ENCODE measurements around the gene NRG2.

Gene NRG2

DNA sequence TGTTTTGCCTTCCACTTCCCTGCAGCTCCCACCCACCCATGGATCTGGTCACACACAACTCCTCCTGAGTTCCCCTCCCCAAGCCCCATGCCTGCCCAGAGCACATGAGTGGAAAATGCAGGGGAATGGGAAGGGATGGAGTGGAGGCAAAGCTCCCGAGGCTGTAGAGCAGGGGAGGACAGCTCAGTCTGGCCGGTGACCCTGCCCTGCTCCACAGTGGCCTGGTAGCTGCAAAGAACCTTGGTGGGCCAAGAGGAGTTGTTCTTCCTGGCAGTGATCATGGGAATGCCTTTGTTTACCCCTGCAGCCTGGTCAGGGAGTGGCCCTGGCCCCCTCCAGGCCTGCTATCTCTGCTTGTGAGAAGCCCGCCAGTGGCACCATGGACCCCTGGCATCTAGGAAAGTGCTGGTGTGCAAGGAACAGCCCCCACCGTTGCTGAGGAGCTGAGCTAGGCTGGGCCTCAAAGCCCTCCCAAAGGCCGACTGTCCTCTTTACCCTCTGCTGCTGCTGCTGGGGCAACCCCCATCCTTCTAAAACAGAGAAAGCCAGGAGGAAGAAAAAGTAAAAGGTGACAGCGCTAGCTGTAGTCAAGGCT, 187.1 kb downstream of the NRG2 start:
- DNase-seq (ENCODE audit: low read depth in 2 of 2), result no peak

DNA sequence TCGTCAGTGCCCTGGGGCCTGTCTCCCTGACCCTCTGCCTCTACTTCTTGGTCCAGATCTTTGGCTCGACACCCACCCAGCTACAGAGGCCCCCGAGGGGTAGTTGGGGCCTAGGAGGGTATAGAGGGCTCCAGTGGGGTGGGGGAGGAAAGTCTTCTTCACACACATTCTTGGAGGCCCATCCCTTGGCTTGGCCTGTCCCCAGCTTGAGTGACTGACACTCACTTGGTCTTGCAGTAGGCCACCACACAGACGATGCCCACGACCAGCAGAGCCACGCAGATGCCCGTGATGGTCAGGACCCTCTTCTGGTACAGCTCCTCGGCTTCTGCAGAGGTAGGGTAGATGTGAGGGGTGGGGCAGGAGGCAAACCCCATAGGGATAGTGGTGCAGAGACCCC, 187.6 kb downstream of the NRG2 start:
- no peak for DNase-seq (ENCODE audit: low read depth in 2 of 2)

DNA sequence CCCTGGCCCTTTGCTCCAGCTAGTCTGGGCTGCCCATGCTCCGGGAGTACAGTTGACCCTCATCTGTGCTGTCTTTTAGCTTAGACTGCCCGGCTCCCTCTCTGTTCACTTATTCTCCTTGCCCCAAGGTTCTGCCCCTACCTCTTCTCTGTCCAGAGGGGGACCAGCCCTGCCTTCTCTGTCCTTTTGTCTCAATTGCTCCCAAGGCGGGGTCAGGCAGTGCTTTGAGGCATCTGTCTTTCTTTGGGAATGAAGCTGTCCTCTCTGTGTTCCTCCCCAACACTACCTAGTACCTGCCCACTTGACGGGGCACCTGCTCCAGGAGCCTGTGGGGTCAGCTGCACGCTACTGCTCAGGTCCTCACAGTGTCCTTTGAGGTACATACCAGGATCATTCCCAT, 188.1 kb downstream of the NRG2 start:
- DNase-seq (ENCODE audit: low read depth in 2 of 2), result no peak

DNA sequence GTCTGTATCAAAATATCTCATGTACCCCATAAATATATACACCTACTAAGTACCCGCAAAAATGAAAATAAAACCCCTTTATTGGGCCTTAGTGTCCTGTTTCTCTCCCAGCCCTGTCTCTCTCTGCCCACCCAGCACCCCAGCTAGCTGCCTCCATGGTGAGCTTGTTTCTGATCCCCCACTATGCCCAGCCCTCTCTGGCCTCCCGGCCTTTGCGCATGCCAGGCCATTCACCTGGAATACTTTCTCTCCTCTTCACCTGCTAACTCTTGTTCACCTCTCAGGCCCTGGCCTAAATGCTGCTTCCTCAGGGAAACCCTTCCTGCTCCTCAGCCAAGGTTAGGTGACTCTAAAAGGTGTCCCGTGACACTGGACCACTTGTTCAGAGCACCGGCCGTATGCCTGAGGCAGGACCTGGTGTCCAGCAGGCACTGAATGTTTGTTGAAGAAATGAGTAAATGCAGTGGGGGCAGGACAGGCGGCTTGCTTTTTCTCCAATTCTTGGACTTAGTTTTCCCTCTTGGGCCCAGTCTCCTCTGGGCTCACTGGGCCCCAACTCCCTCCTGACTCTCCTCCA, 189.0 kb downstream of the NRG2 start:
- no peak for DNase-seq (ENCODE audit: low read depth in 2 of 2)

DNA sequence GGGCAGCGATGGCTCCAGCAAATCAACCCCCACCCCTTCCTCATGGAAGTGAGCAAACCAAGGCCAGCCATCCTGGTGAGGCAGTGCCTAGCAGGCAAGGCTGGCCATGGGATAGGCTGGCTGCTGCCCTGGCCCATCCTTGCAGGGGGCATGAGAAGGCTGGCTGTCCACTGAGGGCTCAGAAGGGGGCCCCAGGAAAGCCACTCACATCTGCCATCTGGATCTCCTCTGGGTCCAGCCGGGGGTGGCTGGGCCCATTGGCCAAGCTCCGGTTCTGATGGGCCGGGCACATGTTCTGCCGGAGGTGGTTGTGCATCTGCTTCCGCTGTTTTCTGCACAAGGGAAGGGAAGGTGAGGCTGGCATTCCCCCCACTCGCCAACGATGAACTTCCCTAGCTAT, 190.4 kb downstream of the NRG2 start:
- no peak for DNase-seq (ENCODE audit: low read depth in 2 of 2)

DNA sequence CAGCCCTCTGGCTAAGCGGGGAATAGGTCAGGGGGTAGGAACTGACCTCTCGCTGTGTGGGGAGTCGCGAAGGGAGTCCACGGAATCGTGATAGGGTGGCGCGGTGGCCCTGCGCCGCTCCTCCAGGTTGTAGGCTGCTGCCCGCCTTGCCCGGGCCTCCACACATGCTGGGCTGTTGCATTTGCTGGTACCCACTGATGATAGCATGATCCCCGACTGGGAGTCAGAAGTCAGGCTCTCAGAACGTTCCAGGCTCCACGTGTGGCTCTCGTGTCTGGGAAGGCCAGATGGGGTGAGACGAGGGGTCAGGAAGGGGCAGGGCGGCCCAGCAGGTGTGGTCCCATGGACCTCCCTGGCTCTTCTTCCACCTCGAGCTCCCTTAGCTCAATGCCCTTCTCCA, 191.5 kb downstream of the NRG2 start:
- no peak for DNase-seq (ENCODE audit: low read depth in 2 of 2)

DNA sequence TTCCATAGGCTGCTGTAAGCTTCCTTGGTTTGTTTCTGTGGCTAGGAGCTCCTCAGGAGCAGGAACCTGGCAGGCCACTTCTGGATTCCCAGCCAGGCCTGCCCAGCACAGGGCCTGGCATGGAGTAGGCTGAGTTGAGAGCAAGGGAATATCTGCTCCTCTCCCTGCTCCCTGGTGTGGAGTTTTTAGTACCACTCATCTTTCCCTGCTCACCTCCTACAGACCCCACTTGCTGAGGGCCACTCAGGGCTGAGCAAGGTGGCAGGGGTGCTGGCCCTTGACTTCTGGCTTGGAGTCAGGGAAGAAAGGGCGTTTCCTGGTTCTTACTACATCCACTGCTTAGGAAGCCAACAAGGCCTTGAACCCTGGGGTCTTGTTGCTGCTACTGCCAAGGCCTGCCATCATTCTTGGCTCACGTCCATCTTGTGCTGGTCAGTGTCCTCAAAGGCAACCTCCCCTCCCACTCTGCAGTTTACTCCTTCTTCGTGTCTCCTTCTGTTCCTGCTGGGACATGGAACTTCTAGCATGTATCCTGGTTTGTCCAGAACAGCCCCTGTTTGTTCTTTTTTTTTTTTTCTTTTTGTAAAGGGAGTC, 192.6 kb downstream of the NRG2 start:
- no peak for DNase-seq (ENCODE audit: low read depth in 2 of 2)

DNA sequence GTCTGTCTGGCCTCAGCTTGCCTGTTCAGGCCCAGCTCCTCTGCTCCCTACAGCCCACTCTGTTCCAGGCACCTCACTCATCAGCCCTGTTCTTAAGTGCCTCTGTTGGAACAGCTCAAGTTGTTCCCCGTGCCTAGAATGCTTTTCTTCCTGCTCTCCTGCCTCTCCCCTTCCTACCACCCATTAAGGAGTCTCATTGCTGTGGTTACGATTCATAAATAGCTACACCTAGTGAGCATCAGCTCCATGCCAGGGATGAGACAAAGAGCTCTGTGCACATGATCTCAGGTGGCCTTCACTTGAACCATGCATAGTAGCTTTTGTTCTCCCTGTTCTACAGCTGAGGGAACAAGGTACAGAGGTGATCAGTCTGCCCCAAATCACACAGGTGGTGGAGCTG, 193.2 kb downstream of the NRG2 start:
- DNase-seq (ENCODE audit: low read depth in 2 of 2), result no peak

DNA sequence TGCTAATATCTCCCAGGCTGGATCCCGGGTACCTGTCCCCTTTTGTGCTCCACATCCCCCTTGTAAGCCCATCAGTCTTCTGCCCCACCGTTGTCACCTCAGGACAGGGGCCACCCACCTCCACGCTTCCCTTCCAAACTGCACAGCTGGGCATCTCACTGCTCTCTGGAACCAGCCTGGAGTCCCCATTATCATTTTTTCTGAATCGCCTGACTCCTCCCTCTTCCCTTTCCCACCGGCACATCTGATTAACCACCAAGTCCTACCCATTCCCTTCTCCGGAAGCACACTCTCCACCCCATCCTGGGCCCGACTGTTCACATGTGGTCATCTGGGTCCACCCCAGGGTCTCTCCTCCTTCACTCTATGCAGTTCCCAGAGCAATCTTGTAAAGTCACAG, 193.6 kb downstream of the NRG2 start:
- no peak for DNase-seq (ENCODE audit: low read depth in 2 of 2)

DNA sequence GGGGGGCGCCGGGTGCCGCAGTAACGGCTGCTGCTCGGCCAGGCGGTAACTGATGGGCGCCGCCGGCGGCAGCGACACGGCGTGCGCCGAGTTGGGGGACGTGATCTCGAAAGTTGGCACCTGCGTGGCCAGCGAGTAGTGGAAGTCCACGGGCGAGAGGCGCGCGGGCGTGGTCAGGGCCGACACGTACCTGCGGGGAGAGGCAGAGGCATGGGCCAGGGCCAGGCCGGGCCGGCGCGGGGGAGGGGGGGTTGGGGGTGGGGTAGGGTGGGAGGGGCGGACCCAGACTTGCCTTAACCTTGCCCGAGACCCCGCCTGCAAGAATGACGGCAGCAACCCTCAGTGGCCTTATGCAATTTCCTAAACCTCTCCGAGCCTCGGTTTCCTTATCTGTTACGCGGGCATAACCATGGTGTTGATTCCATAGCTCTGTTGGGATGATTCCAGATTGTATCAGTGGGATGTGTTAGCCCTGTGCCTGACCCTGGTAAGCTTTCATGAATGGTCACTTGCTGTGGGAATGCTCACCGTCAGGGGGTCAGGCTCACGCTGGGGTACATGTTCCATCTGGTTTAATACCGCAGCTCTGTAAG, 194.5 kb downstream of the NRG2 start:
- DNase-seq (ENCODE audit: low read depth in 2 of 2), result peak in 1 of 2 donors; percentile 10

DNA sequence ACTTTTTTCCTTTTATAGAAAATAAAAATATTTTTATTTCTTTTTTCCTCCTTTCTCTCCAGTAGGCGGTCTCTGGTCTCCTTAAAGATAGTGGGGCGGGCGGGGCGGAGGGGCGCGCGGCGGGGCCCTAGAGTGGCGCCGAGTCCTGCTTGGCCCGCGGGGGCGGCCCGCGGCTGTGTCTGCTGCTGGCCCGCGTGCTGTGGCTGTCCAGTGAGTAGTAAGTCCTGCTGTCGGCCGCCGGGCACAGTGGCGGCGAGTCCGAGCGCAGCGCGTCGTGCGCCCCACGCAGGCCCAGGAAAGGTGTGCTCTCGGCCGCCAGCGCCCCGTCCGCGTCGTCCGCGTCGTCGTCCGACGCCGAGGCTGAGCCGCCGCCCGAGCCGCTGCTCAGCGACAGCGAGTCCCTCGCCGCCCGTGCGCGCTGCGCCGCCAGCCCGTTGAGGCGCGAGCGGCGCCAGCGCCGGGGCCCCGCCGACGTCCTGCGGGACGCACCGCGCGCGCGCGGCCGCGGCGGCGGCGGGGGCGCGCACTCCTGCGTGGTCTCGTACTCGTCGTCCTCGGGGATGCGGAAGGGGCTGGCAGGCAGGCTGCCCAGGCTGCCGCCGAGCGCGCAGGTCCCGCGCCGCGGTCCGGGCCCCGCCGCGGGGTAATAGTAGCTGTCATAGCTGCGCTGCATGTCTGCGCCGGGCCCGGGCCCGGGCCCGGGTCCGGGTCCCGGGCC, 195.2 kb downstream of the NRG2 start:
- DNase-seq (ENCODE audit: low read depth in 2 of 2), result peak; percentile 59 to 62

DNA sequence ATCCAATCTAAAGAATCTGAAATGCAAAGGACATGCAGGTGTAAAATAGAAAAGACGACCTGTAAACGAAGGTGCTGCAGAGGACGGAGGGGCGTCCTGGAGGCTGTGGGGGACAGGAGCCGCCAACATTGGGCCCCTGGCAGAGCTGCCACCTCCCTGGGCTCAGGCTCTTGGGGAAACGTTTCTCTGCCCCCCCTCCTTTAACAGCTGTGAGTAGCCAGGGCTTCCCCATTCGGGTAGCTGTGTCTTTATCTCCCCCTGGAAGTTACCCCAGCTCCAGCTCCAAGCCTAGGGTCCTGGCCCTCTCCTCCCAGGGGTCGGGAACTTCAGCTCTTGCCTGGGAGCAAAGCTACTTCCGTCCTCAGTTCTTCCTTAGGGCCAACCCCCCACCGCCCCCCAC, 196.0 kb downstream of the NRG2 start:
- no peak for DNase-seq (ENCODE audit: low read depth in 2 of 2)

DNA sequence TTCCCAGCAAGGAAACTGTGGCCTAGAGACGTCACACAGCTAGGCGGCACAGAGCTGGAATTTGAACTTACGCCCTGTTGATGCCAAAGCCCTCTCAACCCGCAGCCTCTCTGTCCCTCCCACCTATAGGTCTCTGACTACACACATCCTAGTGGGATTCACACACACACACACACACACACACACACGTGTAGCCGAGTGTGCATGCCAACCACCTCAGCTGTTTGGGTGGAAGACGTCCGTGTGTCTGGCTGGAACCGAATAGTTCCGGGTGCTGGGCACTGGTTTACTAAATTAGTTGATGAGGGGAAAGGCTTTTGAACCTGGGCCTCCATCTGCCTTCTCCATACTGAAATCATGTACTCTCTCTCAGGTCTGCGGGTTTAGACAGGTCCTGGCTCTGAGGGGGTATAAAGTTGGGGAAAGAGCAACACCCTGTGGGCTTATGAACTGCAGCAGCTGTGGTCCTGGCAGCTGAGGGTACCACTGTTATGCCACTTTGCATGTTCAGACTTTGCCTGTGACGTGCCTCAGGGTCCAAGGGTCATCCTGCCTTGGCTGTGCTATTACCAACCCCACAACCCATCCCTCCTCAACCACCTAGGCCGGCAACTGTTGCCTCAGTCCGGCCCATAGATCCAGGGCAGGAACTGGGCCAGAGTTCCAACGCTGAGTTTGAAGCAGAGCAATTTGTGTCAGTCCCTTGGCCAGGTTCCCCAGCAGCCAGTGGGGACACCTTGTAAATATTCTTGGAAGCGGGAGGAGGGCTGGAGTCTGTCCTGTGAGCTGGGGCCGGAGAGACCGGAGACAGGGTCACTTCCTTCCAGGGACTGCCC, 197.0 kb downstream of the NRG2 start:
- DNase-seq (ENCODE audit: low read depth in 2 of 2), result no peak

DNA sequence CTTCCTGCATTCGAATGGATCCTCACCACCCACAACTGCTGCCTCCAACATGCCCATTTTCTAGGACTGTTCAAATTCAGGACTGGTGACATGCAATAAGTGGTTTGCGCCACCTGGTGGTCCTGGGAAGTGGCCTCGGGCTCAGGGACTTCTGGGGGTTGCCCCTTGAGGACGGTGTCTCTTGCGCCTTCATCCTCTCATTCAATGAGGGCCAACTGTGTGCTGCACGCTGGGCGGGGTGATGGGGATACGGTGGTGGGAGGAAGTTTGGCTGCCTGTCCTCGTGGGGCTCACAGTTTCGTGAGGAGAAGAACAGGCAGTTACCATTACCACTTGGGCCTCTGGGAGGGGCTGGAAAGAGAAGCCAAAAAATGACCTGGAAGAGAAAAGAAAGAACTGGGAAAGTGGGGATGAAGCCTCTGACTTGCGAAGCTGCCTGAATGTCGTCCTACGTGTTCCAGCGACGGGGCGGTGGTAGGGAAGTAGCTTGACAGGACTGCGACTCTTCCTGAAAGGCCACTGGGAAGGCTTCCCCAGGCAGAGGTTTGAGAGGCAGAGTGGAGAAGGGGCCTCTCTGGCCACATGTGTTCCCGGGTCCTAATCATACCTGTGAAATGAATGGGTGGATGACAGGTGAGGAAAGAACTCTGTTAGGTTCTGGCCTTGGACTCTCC, 198.5 kb downstream of the NRG2 start:
- peak; percentile 61 to 74 for DNase-seq (ENCODE audit: low read depth in 2 of 2)

DNA sequence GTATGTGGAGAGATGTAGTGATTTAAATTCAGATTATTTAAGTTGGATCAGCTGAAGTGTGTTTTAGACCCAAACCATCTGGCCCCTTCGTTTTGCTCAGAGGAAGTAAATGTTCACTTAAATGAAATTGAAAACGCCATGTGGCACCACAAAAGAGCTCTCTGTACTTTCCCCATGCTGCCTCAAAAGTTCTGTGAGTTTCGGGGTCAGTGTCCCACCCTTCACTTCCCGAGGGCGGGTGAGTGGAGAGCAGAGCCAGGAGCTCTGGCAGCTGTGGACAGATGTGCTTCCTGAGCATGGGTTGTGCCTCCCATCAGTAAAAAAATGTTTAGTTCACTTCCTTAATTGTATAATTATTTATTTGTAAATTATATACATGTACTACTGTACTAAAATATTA, 199.1 kb downstream of the NRG2 start:
- DNase-seq (ENCODE audit: low read depth in 2 of 2), result no peak

DNA sequence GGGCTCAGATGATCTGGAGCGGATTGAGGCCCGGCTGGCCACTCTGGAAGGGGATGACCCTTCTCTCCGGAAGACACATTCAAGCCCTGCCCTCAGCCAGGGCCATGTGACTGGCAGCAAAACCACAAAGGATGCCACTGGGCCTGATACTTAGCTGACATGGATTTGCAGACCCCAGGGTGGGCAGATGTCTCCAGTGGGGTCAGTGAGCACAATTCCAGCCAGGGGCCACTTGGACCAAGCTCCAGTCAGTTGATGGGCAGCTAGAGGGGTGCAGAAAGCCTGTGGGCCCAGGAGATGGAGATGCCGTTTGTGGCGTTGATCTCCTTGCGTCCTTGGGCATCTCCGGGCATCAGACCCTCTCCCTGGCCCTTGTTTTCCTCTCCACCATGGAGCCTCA, 200.8 kb downstream of the NRG2 start:
- DNase-seq (ENCODE audit: low read depth in 2 of 2), result no peak

DNA sequence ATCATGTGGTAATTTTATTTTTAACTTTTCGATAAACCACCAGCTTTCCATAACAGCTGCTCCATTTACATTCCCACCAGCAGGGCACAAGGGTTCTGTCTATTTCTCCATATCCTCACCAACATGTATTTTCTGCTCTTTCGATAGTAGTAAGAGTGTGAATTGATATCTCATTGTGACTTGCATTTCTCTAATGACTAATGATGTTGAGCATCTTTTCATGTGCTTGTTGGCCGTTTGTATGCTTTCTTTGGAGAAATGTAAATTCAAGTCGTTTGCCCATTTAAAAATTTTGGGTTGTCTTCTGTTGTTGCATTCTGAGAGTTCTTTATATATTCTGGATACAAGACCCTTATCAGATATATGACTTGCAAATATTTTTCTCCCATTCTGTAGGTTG, 201.6 kb downstream of the NRG2 start:
- no peak for DNase-seq (ENCODE audit: low read depth in 2 of 2)

DNA sequence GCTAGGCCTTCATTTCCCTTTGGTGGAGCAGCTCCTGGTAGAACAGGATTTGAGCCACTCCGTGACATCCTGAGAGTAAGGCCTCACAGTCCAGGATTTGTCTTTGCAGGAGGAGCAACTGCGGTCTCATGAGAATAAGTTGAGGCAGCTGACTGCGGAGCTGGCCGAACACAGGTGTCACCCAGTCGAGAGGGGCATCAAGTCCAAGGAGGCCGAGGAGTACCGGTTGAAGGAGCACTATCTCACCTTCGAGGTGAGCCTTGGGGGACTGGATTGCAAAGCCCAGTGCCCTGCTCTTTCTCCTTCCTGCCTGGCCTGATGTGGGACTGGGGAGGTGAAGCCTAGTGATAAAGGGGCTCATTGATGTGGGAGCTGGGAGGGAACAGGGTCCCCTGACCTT, 203.2 kb downstream of the NRG2 start:
- DNase-seq (ENCODE audit: low read depth in 2 of 2), result no peak

DNA sequence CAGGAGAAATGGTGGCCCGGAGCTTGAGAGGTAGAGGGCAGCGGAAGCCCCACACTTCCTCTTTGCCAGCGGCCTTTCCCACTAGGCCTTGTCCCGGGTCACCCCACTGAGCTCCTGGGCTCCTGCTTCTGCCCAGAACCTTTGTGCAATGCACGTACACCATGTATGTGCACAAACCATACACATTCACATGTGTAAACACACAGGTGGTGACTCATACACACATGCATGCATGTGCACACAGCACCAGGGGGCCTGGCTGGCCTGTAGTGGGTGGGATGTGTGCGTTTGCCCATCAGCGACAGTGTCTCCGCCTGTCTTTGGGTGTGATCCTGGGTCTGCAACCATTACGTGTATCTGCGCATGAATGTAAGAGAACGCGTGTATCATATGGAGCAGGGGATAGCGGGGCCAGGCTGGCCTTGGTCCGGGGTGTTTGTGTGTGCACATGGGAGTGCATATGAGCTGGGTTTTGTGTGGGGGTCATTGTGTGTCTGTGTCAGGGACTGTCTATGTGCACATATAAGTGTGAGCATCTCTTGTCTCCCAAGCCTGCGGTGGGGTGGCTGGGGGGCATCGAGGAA, 203.8 kb downstream of the NRG2 start:
- DNase-seq (ENCODE audit: low read depth in 2 of 2), result no peak

DNA sequence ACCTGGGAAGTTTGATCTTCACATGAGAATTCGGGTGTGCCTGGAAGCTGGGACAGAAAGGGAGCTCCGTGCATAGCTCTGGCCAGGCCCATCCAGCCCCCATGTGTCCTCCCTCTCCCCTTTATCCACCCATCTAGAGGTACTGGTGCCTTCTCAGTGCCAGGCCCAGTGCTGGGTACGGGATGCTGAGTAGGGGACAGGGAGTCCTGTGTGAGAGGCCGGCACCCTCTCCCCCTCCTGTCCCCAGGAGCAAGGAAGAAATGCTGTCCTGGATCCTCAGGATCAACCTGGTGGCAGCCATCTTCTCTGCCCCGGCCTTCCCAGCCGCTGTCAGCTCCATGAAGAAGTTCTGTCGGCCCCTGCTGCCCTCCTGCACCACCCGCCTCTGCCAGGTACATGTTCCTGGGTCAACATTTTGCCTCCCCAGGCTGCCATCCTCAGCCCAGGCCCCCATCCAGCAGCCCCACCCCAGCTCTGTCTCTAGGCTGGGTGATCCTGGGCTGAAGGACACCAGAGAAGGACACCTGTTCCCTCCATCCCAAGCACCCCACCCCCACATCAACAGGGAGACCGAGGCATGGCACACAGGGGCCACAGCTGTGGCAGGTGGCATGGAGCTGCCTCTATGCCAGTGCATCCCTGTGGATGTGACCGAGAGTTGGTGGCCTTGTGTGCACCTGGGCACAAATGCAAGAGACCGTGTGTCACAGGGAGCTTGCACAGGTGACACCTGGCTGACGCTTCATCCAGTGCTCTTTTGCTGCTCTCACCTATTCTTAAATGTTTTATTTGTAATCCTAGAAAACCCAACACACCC, 204.5 kb downstream of the NRG2 start:
- DNase-seq (ENCODE audit: low read depth in 2 of 2), result no peak
